HG03045 (cell line): ENCODE results near the gene FABP2.
"Not testable (repeated sequence)": the region's sequence is repeated elsewhere in the genome, so short reads cannot be mapped to it uniquely, and the experiment has no call there.

ENCODE experiments used
- ATAC-seq: cut with Tn5 transposase; IDR thresholded peaks from one replicate; pipeline ENCODE4 v1.9.1; 2021; ENCODE audit warnings: mild to moderate bottlenecking, moderate library complexity; ENCODE audit not compliant: unreplicated experiment

Gene FABP2

DNA sequence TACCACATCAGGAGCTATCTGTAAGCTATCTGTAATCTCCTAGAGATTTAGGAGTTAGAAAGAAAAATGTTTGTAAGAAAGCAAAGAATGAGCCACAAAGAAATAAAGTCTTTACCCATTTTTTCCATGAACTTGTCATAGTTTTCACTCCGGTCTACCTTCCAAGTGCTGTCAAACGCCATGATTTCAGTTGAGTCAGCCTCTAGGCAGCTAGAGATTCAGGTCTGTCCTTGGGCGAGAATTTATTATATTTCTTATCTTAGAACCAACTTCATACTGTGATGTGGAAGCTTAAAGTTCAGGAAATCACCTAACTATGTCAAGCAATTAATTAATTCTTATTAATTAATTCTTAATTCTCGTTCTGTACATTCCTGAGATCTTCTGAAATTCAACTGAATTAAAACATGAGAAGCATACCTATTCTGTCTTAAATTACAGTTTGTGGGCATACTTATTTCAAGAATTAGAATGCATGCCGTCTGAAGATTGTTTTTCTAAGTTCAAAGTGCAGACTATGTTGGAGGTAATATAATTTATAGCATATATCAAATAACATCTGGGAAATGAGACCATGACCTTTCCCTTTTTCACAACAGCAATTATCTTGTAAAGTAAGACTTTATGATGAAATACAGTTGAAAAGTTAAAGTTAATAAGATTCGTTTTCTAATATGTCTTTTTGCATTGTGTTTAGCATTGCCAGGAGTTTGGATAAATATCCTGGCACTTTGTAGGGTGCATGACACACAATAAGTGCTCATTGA lies at the start of gene FABP2:
Gene FABP2, minus strand, starts transcription at position 218 of the 767 bp plus-strand sequence. Its CDS starts 36 bp downstream, at position 182.
- no peak for ATAC-seq

- ATAC-seq = not testable (repeated sequence)
Observed at GRCh38 chr4:119370951-119371683, 49.2 kb upstream of the FABP2 start.

GRCh38 chr4:119370392-119370791 lies 48.5 kb upstream of the FABP2 start:
- ATAC-seq = peak; percentile 96

DNA sequence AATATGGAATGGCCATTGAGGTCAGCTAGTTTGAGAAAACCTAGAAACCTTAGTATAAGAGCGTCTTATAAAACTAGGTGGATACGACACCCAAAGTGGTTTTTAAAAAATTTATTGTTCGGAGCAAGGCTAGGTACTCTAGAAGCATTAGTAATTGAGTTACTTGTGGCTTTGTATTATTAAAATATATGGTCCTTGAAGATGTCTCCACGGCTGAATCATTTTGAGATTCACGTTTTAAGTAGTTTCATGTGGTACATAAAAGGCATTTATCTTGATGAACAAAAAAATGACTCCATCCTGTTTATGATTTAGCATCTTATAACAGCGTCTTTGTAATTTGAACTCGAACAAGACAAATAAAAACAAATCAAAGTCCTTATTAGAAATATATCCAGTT lies 44.9 kb upstream of the FABP2 start:
- not testable (repeated sequence) for ATAC-seq

DNA sequence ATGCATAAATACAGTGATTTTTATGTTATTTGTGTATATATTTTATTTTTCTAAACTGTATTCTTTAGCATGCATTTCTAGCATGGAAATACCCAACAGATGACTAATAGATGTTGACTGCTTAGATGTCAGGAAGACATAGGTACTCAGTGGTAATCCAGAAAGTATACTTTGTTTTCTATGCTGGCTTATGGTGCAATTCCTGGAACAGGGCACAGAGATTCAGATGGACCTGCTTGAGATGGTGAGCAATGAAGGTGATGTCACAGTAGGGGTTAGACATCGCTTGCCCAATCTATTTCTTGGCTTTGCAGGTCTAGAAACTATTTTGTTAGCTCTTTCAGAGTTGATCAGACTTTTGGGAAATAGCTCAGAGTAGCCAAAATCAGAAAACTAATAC lies 42.3 kb upstream of the FABP2 start:
- ATAC-seq = not testable (repeated sequence)

DNA sequence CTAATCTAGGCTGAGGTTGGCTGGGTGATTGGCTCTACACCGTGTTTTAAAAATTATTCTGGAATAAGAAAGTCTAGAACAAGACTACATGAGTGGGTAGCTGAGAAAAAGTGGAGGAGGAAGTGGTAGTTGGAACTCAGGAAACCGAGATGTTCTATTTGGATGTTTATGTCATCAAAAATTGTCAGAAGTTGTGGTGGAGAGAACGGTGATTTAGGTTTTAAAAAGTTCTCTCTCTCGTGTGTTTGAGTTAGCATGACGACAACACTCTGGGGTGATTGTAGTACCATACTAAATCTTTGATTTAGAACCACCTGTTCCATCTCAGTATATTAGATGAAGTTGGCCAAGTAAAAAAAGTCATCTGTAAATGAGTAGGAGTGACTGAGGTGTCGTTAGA lies 41.4 kb upstream of the FABP2 start:
- ATAC-seq = not testable (repeated sequence)

- not testable (repeated sequence) for ATAC-seq
Observed at GRCh38 chr4:119362413-119362812, 40.5 kb upstream of the FABP2 start.

DNA sequence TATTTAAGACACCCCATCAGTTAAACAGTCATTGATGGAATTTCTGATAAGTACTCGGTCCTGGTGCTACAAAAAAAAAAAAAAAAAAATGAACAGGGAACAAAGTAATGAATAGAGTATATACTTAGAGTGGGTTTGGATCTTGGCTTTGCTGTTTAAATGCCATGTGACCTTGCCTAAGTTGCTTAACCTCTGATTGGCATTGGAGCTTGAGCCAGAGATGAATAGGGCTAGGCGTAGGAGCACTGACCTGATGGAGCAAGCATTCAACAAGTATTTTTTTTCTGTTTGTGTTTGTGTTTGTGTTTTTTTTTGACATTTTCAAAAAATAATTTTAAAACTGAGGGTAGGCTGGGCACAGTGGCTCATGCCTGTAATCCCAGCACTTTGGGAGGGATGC lies 37.9 kb upstream of the FABP2 start:
- ATAC-seq = not testable (repeated sequence)

- ATAC-seq = not testable (repeated sequence)
Observed at GRCh38 chr4:119356796-119357195, 34.9 kb upstream of the FABP2 start.

DNA sequence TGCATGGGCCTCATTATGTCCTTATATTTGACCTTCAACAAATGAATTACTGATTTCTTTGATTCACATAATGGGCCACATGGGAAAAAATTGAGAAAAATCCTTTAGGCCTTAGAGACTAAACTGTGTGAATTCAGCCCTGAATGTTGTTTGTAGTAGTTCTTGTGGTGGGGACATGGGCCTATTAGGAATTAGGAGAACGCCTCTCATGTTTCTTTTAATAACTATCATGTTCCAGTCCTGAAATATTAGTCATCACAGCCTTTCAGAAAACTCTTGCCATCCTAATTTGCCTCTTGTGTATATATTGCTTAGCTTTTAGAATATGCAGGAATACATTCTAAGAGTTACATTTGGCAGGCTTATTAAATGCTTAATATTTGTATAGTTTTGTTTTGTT lies 34.1 kb upstream of the FABP2 start:
- not testable (repeated sequence) for ATAC-seq

- ATAC-seq = not testable (repeated sequence)
Observed at GRCh38 chr4:119353364-119353763, 31.4 kb upstream of the FABP2 start.

DNA sequence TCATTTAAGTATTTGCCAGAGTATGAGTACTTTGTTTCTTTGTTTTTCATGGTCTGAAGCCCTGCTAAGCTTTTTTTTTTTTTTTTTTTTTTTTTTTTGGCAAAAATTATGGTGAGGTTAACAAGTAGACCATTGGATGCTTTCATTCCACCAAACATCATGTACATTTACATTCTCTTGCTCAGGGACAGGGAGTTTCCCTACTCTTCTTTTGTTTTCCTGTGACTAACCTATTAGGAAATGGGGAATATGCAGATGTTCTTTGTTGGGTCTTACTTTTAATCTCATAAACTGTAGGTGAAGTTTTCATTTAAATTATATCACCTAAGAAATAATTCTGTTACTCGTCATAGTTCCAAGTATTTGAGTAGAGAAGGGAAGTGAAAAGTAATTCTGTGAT lies 26.2 kb upstream of the FABP2 start:
- ATAC-seq = not testable (repeated sequence)

GRCh38 chr4:119343293-119343692 lies 21.4 kb upstream of the FABP2 start:
- ATAC-seq = not testable (repeated sequence)

DNA sequence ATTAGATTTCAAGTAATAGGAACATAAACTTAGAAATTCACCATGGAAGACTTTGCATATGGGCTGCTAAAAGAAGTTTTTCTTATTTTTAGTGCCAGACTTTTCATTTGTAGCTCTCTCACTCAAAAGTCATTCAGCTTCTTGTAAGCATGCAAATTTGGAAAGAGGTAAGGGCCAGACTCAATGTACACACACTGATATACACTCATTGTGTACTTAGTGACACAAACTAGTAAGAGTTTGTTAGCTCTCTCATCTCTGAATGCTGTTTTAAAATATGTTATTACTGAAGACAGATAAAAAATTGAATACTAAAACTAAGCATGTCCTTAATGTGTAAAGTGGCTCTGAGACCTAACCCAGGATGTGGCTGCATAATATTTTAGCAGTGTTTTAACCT lies 18.0 kb upstream of the FABP2 start:
- not testable (repeated sequence) for ATAC-seq

DNA sequence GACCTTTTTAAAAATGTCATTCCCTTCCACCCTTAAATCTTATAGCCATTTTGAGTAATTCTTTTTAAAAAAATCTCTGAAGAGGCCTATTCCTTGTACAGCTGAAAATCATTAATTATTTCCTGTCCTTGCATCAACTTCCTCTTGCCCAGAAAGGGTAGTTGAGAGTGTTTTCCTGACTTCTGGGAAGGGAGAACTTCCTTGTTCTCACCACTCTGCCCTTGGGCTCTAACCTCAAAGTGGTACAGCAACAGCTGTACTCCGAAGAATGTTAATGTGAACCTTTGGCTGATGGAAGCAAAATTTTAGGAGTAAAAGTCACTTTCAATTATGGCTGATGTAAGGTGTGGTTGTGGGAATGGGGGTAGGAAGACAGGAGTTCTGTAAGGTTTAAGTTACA lies 15.1 kb upstream of the FABP2 start:
- ATAC-seq = no peak

DNA sequence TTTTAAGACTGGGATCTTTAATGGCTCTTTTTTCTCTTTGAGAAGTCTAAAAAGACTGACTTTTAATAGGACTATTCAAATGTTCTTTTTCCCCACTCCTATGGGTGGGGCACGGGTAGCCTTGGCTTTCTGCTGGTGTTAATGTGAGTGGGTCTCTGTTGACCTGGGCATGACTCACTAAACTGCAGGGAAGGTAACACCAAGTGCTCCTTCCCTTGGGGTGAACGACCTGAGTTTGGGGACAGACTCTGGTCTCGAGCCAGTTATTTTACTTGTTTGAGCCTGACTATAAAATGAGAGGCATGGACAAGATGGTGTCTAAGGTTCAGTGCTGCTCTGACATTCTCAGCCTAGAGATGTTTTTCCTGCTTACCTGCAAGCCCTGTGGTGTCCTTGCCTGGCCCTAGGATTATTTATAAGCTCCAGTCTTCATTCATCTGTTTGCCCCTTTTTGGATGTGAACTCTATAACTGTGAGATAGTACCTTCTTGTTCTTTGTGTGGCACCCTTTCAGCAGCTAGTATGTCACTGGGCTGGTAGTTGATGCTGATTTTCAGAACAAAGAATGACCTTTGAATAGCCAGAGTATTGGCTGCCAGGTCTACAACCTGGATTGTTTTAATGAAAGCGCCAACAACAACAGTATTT lies 14.5 kb upstream of the FABP2 start:
- not testable (repeated sequence) for ATAC-seq

GRCh38 chr4:119329835-119330620 lies 8.1 kb upstream of the FABP2 start:
- ATAC-seq = no peak

DNA sequence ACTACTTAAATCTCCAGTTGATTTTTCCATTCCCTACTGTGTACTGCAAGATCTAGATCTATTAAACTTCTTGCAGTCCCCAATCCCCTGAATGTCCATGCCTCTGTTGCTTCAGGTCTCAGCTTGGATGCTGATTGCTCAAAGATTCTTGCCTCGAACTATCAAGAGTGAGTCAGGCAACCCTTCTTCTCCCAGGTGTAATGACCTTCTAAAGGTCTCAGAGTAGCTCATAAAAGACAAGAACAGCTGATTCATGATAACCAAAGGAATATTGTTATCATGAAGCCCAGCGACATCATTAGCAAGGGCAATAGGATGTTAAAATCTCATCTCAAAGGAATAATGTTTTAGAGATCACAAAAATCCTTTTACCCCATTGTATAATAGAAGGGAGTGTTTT lies 6.8 kb upstream of the FABP2 start:
- no peak for ATAC-seq

DNA sequence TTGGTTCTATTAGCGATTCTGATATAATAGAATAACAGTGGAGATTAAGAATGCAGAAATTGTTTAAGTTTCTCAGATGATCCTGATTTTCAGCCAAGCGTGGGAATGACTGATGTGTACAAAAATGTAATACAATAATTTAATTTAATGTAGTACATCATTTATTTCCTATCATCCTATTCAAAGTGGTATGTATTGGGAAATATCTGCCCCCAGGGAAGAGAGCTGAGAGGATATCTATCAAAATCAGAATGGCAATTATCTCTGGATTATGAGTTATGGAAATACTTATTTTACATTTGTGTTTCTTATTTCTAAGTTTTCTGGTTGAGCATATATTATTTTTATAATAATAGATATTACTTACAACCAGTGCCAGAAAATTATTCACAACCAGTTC lies 3.9 kb downstream of the FABP2 start:
- no peak for ATAC-seq

- no peak for ATAC-seq
Observed at GRCh38 chr4:119315036-119315435, 6.9 kb downstream of the FABP2 start.

- ATAC-seq = peak; percentile 66
Observed at GRCh38 chr4:119314356-119314755, 7.6 kb downstream of the FABP2 start.
